ENCODE data around the gene KIF26B.

- no peak for TF ChIP-seq POLR2A (IDR thresholded peaks at IDR 0.05)
- no peak for TF ChIP-seq CTCF (IDR thresholded peaks at IDR 0.05)
Measured at GRCh38 chr1:245390975-245391374, 236.2 kb downstream of the KIF26B start.

Measured in tibial nerve (tissue), 3 donors.